Measurements from ENCODE around the gene ASAP2.

The ASAP2 gene

GRCh38 chr2:9287400-9288045, 80.9 kb downstream of the ASAP2 start:
- in situ Hi-C loops (cut with HindIII; ENCODE audit: low sequenced_read_pairs) = no loop called here
- TF ChIP-seq CTCF (IDR thresholded peaks at IDR 0.05; ENCODE audit: low read depth, low read length, missing control alignments) = no peak
- DNase-seq (ENCODE audit: low read depth) = peak; percentile 95
- no peak overlapping the region for H3K4me3 ChIP-seq (ENCODE audit: low read depth, low read length)

GRCh38 chr2:9288233-9288632, 81.6 kb downstream of the ASAP2 start:
- peak; percentile 73 for DNase-seq (ENCODE audit: low read depth)
- no peak overlapping the region for H3K4me3 ChIP-seq (ENCODE audit: low read depth, low read length)
- in situ Hi-C loops (cut with HindIII; ENCODE audit: low sequenced_read_pairs) = no loop called here
- TF ChIP-seq CTCF (IDR thresholded peaks at IDR 0.05; ENCODE audit: low read depth, low read length, missing control alignments) = no peak

- in situ Hi-C loops (cut with HindIII; ENCODE audit: low sequenced_read_pairs) = no loop called here
- no peak for DNase-seq (ENCODE audit: low read depth)
- no peak for TF ChIP-seq CTCF (IDR thresholded peaks at IDR 0.05; ENCODE audit: low read depth, low read length, missing control alignments)
- H3K4me3 ChIP-seq (ENCODE audit: low read depth, low read length) = no peak overlapping the region
These were observed 82.2 kb downstream of the ASAP2 start for GRCh38 chr2:9288681-9289338.

- no peak for DNase-seq (ENCODE audit: low read depth)
- H3K4me3 ChIP-seq (ENCODE audit: low read depth, low read length) = no peak overlapping the region
- no peak for TF ChIP-seq CTCF (IDR thresholded peaks at IDR 0.05; ENCODE audit: low read depth, low read length, missing control alignments)
- in situ Hi-C loops (cut with HindIII; ENCODE audit: low sequenced_read_pairs) = loop anchor here (5.0 kb wide), 1 partner anchor 84 kb away; the partner anchor contains the start of gene ASAP2
These were observed 84.7 kb downstream of the ASAP2 start for GRCh38 chr2:9291331-9291730.

GRCh38 chr2:9291866-9292265, 85.3 kb downstream of the ASAP2 start:
- DNase-seq (ENCODE audit: low read depth) = no peak
- no peak for TF ChIP-seq CTCF (IDR thresholded peaks at IDR 0.05; ENCODE audit: low read depth, low read length, missing control alignments)
- in situ Hi-C loops (cut with HindIII; ENCODE audit: low sequenced_read_pairs) = loop anchor here (5.0 kb wide), 1 partner anchor 85 kb away; the partner anchor contains the start of gene ASAP2
- H3K4me3 ChIP-seq (ENCODE audit: low read depth, low read length) = no peak overlapping the region

- in situ Hi-C loops (cut with HindIII; ENCODE audit: low sequenced_read_pairs) = loop anchor here (5.0 kb wide), 1 partner anchor 85 kb away; the partner anchor contains the start of gene ASAP2
- H3K4me3 ChIP-seq (ENCODE audit: low read depth, low read length) = no peak overlapping the region
- TF ChIP-seq CTCF (IDR thresholded peaks at IDR 0.05; ENCODE audit: low read depth, low read length, missing control alignments) = no peak
- no peak for DNase-seq (ENCODE audit: low read depth)
These were observed 85.8 kb downstream of the ASAP2 start for GRCh38 chr2:9292426-9292825.
